C4-2B (cell line): Measurements from ENCODE around the gene FAM83B.

Experiments
- CTCF ChIP-seq: fragments of 450-650 bp; conservative IDR thresholded peaks from 2 replicates; pipeline ENCODE4 v1.5.1; 2017; ENCODE audit warnings: mild to moderate bottlenecking
- ZFX ChIP-seq: fragments of 450-650 bp; IDR thresholded peaks from 2 replicates; pipeline ENCODE4 v1.6.1; 2017

GRCh38 chr6:54830216-54830615 lies 16.4 kb upstream of the FAM83B start:
- no peak for TF ChIP-seq CTCF
- TF ChIP-seq ZFX: no peak
